GM18909 (cell line): ENCODE data around the gene TMEM269.

Experiments used
- ATAC-seq: cut with Tn5 transposase; IDR thresholded peaks from one replicate; pipeline ENCODE4 v1.9.1; 2021; ENCODE audit warnings: mild to moderate bottlenecking; ENCODE audit not compliant: unreplicated experiment, poor library complexity

Gene TMEM269

GRCh38 chr1:42784946-42785693 is at the start of gene TMEM269:
TSS of gene TMEM269 (plus strand) at chr1:42784991. CDS start at chr1:42789894, 4,903 bp downstream.
- ATAC-seq: no peak

GRCh38 chr1:42735056-42735455 is 49.7 kb upstream of the TMEM269 start:
- ATAC-seq: no peak

GRCh38 chr1:42735477-42736105 is 49.2 kb upstream of the TMEM269 start:
- no peak for ATAC-seq

- ATAC-seq: no peak
These were observed 48.6 kb upstream of the TMEM269 start for GRCh38 chr1:42736152-42736551.

GRCh38 chr1:42736571-42737200 is 48.1 kb upstream of the TMEM269 start:
- no peak for ATAC-seq

GRCh38 chr1:42737257-42737656 is 47.5 kb upstream of the TMEM269 start:
- ATAC-seq: no peak

GRCh38 chr1:42737986-42738677 is 46.7 kb upstream of the TMEM269 start:
- no peak for ATAC-seq

- ATAC-seq: no peak
These were observed 46.0 kb upstream of the TMEM269 start for GRCh38 chr1:42738678-42739226.

- no peak for ATAC-seq
These were observed 44.8 kb upstream of the TMEM269 start, which contains the start of gene CLDN19 for GRCh38 chr1:42739753-42740700. TSS of gene CLDN19 (minus strand) at chr1:42740236. CDS start at chr1:42740063, 173 bp downstream.

- ATAC-seq: no peak
These were observed 43.8 kb upstream of the TMEM269 start for GRCh38 chr1:42740851-42741580.

- ATAC-seq: no peak
These were observed 43.1 kb upstream of the TMEM269 start for GRCh38 chr1:42741706-42742105.

- ATAC-seq: no peak
These were observed 42.6 kb upstream of the TMEM269 start for GRCh38 chr1:42742141-42742540.

GRCh38 chr1:42742617-42743316 is 42.0 kb upstream of the TMEM269 start:
- ATAC-seq: no peak

- ATAC-seq: no peak
These were observed 41.3 kb upstream of the TMEM269 start for GRCh38 chr1:42743317-42744147.

GRCh38 chr1:42744148-42744413 is 40.7 kb upstream of the TMEM269 start:
- ATAC-seq: no peak

GRCh38 chr1:42745851-42746250 is 38.9 kb upstream of the TMEM269 start:
- ATAC-seq: no peak

GRCh38 chr1:42746436-42747105 is 38.2 kb upstream of the TMEM269 start:
- no peak for ATAC-seq
